Thymus (tissue), 11 donors: ENCODE measurements around the gene CD9. TPM values are rescaled to one million over a fixed set of nuclear protein-coding genes. Genes with fewer than 3 reads are reported as not detected.
A peak's percentile ranks its signal among the peaks of the same experiment; 100 is the strongest.

Source experiments
- DNase-seq, 9 donors: peaks; one replicate each; pipeline ENCODE4 v3.0.0-alpha.2; 2013; ENCODE audit warnings: low spot score in 9 of 9, low read depth in 6 of 9, missing footprints in 1 of 9
- H3K27ac ChIP-seq, 2 donors: one replicate each; pipeline ENCODE4 v1.5.1; 2013; ENCODE audit warnings: control low read depth in 1 of 2, low read depth in 1 of 2, low read length in 1 of 2, mild to moderate bottlenecking in 1 of 2, moderate library complexity in 1 of 2
- H3K27me3 ChIP-seq, 2 donors: one replicate each; pipeline ENCODE4 v1.5.1; 2013; ENCODE audit warnings: low read length in 1 of 2; ENCODE audit not compliant: control insufficient read depth in 2 of 2, insufficient read depth in 1 of 2
- H3K36me3 ChIP-seq, 2 donors: one replicate each; pipeline ENCODE4 v1.5.1; 2013; ENCODE audit warnings: low read length in 1 of 2, mild to moderate bottlenecking in 1 of 2, moderate library complexity in 1 of 2; ENCODE audit not compliant: control insufficient read depth in 2 of 2, insufficient read depth in 2 of 2
- H3K4me1 ChIP-seq, 2 donors: one replicate each; pipeline ENCODE4 v1.5.1; 2013; ENCODE audit warnings: low read length in 2 of 2; ENCODE audit not compliant: control insufficient read depth in 2 of 2, insufficient read depth in 2 of 2
- H3K4me3 ChIP-seq, 2 donors: one replicate each; pipeline ENCODE4 v1.5.1; 2013; ENCODE audit warnings: low read length in 2 of 2, control low read depth in 1 of 2, mild to moderate bottlenecking in 1 of 2
- H3K9me3 ChIP-seq, 2 donors: one replicate each; pipeline ENCODE4 v1.5.1; 2013; ENCODE audit warnings: low read length in 1 of 2, mild to moderate bottlenecking in 1 of 2; ENCODE audit not compliant: control insufficient read depth in 2 of 2, insufficient read depth in 1 of 2
- WGBS: extraction: QIAGEN DNeasy Blood & Tissue Kit; methylation state at CpG from one replicate; pipeline ENCODE4 v1.1.7; 2013; 5-methylcytosine and 5-hydroxymethylcytosine counted together
- polyA plus RNA-seq: library from polyadenylated mRNA; stranded (reverse); fragments of 200-250 nt; gene quantifications from one replicate; pipeline ENCODE4 v1.2.3, GENCODE V29; 2013
- total RNA-seq: library from RNA; stranded (reverse); fragments of 120-200 nt; gene quantifications from one replicate; pipeline ENCODE4 v1.2.4, GENCODE V29; 2013
- donor health status: healthy.

CD9 gene
- total and polyA plus RNA-seq, 2 donors, result 50.0 to 198 TPM

- H3K36me3 ChIP-seq, result no peaks in the 10 kb centered on the region
- no peaks in the 10 kb centered on the region for H3K9me3 ChIP-seq
- H3K27ac ChIP-seq, result peak overlapping the region; percentile 72 to 82
- peaks cover 2 to 22% of the 10 kb centered on the region in 2 donors for H3K4me1 ChIP-seq
- 11% methylated on average over 87 of the region's 88 CpGs for WGBS
- peak overlapping the region; percentile 5 to 63 for H3K4me3 ChIP-seq
- DNase-seq, result peak in 8 of 9 donors; percentile 50 to 83 (median 61)
- peaks cover 12 to 60% of the 10 kb centered on the region in 2 donors for H3K27me3 ChIP-seq
Measured at GRCh38 chr12:6278439-6279255, 78.4 kb downstream of the CD9 start.

GRCh38 chr12:6279256-6279628 is 79.0 kb downstream of the CD9 start:
- no peak overlapping the region for H3K27ac ChIP-seq
- H3K4me3 ChIP-seq, result no peak overlapping the region
- no peak for DNase-seq
- no peaks in the 10 kb centered on the region for H3K36me3 ChIP-seq
- H3K9me3 ChIP-seq, result no peaks in the 10 kb centered on the region
- H3K4me1 ChIP-seq, result peaks cover 2 to 16% of the 10 kb centered on the region in 2 donors
- WGBS, result 95% methylated on average over 12 of the region's 12 CpGs
- H3K27me3 ChIP-seq, result peaks cover 12 to 57% of the 10 kb centered on the region in 2 donors

GRCh38 chr12:6279631-6280030 is 79.4 kb downstream of the CD9 start:
- 95% methylated on average over 8 of the region's 8 CpGs for WGBS
- H3K36me3 ChIP-seq, result no peaks in the 10 kb centered on the region
- peaks cover 12 to 53% of the 10 kb centered on the region in 2 donors for H3K27me3 ChIP-seq
- H3K9me3 ChIP-seq, result no peaks in the 10 kb centered on the region
- H3K4me3 ChIP-seq, result no peak overlapping the region
- no peak for DNase-seq
- peaks cover 2 to 12% of the 10 kb centered on the region in 2 donors for H3K4me1 ChIP-seq
- H3K27ac ChIP-seq, result no peak overlapping the region

- H3K4me3 ChIP-seq, result no peak overlapping the region
- no peak overlapping the region for H3K27ac ChIP-seq
- H3K27me3 ChIP-seq, result peaks cover 12 to 49% of the 10 kb centered on the region in 2 donors
- DNase-seq, result no peak
- no peaks in the 10 kb centered on the region for H3K36me3 ChIP-seq
- H3K4me1 ChIP-seq, result peaks cover 2 to 12% of the 10 kb centered on the region in 2 donors
- WGBS, result over 99% methylated on average over 2 of the region's 2 CpGs
- H3K9me3 ChIP-seq, result no peaks in the 10 kb centered on the region
Measured at GRCh38 chr12:6280053-6280469, 79.9 kb downstream of the CD9 start.

- Histone ChIP-seq H3K9me3 (no peaks in the 10 kb centered on the region), H3K27ac (no peak overlapping the region), H3K4me1 (peaks cover 2 to 12% of the 10 kb centered on the region in 2 donors), H3K27me3 (peaks cover 12 to 45% of the 10 kb centered on the region in 2 donors), H3K36me3 (no peaks in the 10 kb centered on the region), H3K4me3 (no peak overlapping the region)
- 96% methylated on average over 11 of the region's 11 CpGs for WGBS
- DNase-seq, result no peak
Measured at GRCh38 chr12:6280672-6281071, 80.5 kb downstream of the CD9 start.

- H3K9me3 ChIP-seq, result no peaks in the 10 kb centered on the region
- no peak overlapping the region for H3K4me3 ChIP-seq
- no peaks in the 10 kb centered on the region for H3K36me3 ChIP-seq
- H3K4me1 ChIP-seq, result peaks cover 2 to 12% of the 10 kb centered on the region in 2 donors
- peaks cover 12 to 40% of the 10 kb centered on the region in 2 donors for H3K27me3 ChIP-seq
- no peak for DNase-seq
- H3K27ac ChIP-seq, result no peak overlapping the region
- 96% methylated on average over 13 of the region's 13 CpGs for WGBS
Measured at GRCh38 chr12:6281081-6281809, 81.0 kb downstream of the CD9 start.

- H3K9me3 ChIP-seq, result no peaks in the 10 kb centered on the region
- H3K36me3 ChIP-seq, result no peaks in the 10 kb centered on the region
- H3K4me1 ChIP-seq, result peaks cover 2 to 10% of the 10 kb centered on the region in 2 donors
- DNase-seq, result no peak
- WGBS, result 98% methylated on average over 4 of the region's 4 CpGs
- no peak overlapping the region for H3K4me3 ChIP-seq
- H3K27me3 ChIP-seq, result peaks cover 11 to 30% of the 10 kb centered on the region in 2 donors
- H3K27ac ChIP-seq, result no peak overlapping the region
Measured at GRCh38 chr12:6282453-6282840, 82.2 kb downstream of the CD9 start.

- no peak for DNase-seq
- Histone ChIP-seq H3K4me1 (no peaks in the 10 kb centered on the region), H3K27ac (no peak overlapping the region), H3K27me3 (peaks cover 6 to 14% of the 10 kb centered on the region in 2 donors), H3K36me3 (no peaks in the 10 kb centered on the region), H3K4me3 (no peak overlapping the region), H3K9me3 (no peaks in the 10 kb centered on the region)
- 95% methylated on average over 12 of the region's 12 CpGs for WGBS
Measured at GRCh38 chr12:6284273-6284672, 84.1 kb downstream of the CD9 start.

- Histone ChIP-seq H3K4me1 (no peaks in the 10 kb centered on the region), H3K27ac (no peak overlapping the region), H3K27me3 (peaks cover under 1 to 6% of the 10 kb centered on the region in 2 donors), H3K9me3 (no peaks in the 10 kb centered on the region), H3K36me3 (no peaks in the 10 kb centered on the region), H3K4me3 (no peak overlapping the region)
- WGBS, result 13% methylated on average over 8 of the region's 8 CpGs
- DNase-seq, result peak in 7 of 9 donors; percentile 38 to 81 (median 70)
Measured at GRCh38 chr12:6285063-6285477, 84.9 kb downstream of the CD9 start.
